ENCODE measurements around the gene THAP11.

DNA sequence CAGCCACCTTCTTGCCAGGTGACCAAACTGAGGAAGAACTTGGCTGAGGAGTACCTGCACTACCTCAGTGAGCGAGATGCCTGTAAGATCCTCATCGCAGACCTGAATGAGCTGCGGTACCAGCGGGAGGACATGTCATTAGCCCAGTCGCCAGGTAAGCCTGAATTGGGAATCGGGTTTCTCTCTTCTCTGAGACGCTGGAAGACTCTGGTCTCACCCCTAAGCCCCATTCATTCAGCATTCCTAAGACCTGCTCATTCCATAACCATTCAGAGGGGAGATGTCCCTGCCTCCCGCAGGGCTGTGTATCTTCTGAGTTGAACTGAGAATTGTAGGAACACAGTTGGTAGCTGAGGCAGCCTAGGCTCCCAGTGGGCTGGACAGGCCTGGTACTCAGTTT is 17.0 kb upstream of the THAP11 start:
- TF ChIP-seq, protein P1, sequence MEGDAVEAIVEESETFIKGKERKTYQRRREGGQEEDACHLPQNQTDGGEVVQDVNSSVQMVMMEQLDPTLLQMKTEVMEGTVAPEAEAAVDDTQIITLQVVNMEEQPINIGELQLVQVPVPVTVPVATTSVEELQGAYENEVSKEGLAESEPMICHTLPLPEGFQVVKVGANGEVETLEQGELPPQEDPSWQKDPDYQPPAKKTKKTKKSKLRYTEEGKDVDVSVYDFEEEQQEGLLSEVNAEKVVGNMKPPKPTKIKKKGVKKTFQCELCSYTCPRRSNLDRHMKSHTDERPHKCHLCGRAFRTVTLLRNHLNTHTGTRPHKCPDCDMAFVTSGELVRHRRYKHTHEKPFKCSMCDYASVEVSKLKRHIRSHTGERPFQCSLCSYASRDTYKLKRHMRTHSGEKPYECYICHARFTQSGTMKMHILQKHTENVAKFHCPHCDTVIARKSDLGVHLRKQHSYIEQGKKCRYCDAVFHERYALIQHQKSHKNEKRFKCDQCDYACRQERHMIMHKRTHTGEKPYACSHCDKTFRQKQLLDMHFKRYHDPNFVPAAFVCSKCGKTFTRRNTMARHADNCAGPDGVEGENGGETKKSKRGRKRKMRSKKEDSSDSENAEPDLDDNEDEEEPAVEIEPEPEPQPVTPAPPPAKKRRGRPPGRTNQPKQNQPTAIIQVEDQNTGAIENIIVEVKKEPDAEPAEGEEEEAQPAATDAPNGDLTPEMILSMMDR (IDR thresholded peaks at IDR 0.05; ENCODE audit: borderline replicate concordance, extremely low read depth, low read length, poor library complexity, severe bottlenecking): no peak
- TF ChIP-seq EZH2 (IDR thresholded peaks at IDR 0.05; ENCODE audit: borderline replicate concordance, low read depth, low read length, severe bottlenecking): no peak
